GM18861 (cell line): ENCODE results near the gene STAT4.

ENCODE experiments used
- ATAC-seq: cut with Tn5 transposase; IDR thresholded peaks from one replicate; pipeline ENCODE4 v1.9.1; 2021; ENCODE audit not compliant: unreplicated experiment

STAT4 gene

DNA sequence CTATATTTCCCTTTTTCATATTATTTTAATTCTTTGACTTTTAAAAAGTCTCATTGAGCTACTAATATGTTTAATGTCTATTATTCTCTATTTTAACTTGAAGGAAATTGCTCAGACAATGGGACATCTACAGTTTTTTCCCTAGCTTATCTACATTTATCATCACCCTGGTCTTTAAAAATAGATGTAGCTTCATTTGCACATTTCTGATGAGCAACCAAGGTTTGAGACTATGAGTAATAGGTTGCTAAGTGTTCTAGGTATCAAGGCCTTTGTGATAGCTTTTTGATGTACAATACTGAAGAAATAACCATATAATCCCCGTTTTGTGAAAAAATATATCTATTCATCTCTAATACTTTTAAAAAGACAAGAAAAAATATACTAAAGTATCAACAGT is 47.0 kb downstream of the STAT4 start:
- no peak for ATAC-seq

DNA sequence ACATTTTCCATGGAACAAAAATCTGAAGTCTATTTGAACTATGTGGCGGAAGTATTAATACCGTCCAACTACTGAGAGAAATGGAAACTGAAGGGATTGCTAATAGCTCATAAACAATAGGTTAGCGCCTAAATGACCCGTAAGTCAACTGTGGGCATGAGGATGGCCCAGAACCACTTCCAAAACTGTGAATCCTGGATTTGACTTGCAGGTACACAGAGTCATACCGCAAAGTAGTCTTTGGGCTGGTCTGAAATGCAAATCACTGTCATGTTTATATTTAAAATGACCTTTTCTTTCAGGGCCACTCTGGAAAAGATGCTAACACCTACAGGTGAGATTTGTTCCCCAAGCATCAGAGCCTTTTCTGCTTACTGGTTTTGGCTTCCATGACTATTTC is 50.6 kb downstream of the STAT4 start:
- ATAC-seq: no peak

DNA sequence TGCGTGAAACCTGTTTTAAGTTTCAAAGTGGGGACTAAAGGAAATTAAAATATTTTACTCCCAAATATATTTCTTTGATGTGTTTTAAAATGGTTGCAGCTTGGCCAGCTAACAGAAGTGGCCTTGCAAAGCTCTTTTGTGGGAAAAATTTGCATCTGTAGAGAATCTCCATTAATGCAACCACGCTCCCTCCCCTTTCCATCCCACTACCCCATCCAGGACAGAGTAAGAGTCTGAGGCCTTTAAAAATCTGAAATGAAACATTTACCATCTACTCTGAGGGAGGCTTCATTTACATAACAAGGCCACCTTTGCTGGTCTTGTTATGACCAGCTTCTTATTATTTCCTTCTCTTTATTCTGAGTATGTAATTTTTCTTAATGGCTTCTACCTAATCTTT is 63.5 kb downstream of the STAT4 start:
- ATAC-seq: no peak

DNA sequence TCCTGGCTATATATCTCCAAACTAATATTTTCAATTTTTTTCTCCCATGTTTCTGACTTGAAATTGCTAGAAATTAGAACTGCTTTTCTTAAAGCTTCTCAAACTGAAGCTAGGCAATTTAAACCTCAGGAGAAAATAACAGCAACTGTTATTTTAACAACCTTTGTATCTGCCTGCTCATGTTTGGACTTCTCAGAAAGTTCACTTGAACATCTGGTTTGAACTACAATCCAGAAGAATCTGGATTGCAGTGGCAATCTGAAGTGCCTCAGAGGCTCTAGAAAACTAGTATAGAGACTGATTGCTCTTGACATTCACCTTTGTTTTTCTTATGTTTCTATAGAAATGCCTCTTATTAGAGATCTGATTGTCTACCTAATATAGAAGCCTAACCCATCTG is 64.1 kb downstream of the STAT4 start:
- no peak for ATAC-seq

DNA sequence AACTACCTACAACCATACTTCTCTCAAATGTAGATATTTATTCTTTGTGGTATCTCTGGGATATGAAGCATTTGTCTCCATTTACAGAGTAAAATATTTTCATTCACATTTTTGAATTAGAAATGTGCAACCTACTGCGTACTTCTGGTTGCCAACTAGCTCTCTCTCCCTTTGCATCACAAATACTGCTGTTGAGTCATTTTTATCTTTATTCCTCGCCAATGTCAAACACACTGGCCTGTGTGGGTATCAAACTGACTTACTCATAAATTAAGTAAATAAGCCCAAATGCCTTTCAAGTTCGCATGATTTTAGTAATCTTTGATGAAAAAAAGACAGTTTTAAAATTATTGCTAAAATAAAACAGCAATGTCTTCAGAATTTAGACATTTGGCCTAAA is 67.3 kb downstream of the STAT4 start:
- no peak for ATAC-seq

DNA sequence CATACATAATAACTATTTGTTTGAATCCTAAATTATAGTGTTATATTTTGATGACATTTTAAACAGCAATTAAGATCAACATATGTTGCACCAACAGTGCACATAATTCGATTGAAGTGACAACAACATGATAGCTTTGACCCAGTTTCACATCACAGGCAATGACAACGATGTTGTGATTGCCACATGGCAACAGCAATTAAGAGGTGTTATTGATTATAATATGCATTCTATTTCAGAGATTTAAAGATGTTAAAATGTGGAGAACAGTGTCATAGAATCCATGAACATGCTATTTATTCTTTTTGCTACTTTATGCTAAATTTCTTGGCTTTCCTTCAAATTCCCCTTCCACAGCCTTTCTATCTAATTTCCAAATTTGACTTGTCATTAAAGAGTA is 68.5 kb downstream of the STAT4 start:
- no peak for ATAC-seq

DNA sequence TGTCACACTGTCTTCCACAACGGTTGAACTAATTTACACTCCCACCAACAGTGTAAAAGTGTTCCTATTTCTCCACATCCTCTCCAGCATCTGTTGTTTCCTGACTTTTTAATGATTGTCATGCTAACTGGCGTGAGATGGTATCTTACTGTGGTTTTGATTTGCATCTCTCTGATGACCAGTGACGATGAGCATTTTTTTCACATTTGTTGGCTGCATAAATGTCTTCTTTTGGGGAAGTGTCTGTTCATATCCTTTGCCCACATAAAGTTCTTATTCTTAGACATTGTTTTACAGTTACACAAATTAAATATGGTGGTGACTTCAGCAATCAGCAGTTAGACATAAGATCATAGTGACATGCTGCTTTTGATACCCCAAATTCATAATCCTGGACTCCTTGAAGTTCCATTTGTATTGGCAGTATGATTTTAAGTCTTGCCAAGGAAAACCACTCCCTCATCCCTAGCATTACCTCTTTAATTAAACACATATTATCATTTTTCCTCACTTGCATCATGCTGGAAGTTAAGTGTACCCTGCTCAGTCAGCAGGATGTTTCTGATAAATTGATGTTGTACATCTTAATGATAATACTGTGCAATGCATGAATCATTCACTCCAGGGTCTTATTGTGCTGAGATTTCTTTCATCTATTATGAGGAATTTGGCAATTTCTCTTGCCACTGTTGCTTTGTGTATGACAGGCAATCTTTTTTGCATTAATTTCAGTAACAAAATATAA is 69.2 kb downstream of the STAT4 start:
- ATAC-seq: no peak

DNA sequence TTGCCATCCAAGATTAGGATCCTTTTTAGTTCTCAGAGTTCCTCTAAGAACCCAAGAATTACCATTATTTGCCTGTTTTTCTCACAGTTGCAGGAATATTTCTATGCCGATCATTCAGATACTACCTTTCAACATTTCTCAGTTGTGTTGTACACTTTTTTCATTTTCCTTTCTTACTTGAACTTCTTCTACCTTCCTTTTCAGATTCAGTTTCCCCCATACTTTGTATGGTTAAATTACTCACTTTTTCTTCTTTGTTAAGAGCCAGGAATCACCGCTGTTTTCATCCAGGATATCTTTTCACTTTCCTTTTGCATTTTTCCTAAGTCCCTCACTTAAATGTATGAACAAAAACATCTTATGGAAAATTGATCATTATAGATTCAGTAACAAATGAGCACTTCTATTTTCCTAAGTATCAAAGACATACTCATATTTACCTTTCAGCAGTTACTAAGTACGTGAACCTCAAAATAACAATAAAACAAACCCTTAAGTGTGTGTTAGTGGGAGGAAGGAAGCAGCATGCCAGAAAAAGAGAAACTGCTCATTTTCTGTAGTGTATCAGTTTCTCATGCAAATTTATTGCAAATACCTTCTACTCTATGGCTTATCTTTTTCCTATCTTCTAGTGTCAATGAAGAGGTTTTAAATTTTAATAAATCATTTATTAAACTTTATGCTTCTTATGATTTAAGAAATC is 72.5 kb downstream of the STAT4 start:
- no peak for ATAC-seq

DNA sequence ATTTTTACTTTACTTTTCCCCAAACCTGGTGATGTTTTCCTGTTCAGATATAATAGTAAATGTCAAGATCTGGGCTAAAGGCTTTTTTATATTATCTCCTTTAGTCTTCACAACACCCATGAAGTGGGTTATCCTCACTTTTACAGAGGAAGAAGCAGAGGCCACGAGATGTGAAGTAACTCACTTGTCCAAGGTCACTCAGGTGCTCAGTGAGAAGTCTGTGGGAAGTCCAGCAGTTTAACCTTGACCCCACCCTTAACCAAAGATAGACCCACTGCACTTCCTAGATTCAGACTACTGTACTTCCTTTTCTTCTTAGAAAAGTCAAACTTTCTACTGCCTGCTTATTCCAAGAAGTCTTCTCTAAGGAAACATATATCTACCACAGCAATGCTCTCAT is 80.5 kb downstream of the STAT4 start:
- no peak for ATAC-seq

DNA sequence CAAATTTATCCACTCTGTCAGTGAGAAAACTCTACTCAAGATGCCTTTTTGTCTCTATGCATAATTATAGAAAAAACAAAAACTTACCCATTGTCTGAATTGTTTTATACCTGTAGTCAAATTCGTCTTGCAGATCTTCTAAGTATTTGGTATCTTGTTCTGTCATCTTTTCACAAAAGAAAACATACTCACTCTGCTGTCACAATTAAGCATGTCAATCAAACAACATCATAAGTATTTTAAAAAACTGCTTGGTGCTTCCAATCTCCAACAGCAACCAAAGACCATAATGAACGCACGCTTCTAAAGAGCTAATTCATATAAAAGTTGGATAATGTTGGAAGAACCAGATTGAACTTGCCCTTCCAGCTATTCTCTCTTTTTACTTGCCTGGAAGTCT is 81.2 kb downstream of the STAT4 start:
- ATAC-seq: no peak

DNA sequence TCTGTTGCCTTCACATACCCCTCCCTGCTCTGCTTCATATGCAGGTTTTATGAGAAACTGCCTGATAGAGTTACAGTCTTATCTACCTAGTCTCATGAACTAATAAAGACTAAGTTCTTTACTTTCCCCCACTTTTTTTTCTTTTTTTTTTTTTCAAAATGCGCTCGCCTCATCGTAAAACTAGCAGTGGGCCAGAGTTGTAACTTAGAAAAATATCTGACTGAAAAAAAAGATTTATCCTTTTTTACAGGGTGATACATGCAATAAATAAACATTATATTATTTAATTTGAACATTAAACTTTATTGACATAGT is 83.9 kb downstream of the STAT4 start:
- no peak for ATAC-seq

DNA sequence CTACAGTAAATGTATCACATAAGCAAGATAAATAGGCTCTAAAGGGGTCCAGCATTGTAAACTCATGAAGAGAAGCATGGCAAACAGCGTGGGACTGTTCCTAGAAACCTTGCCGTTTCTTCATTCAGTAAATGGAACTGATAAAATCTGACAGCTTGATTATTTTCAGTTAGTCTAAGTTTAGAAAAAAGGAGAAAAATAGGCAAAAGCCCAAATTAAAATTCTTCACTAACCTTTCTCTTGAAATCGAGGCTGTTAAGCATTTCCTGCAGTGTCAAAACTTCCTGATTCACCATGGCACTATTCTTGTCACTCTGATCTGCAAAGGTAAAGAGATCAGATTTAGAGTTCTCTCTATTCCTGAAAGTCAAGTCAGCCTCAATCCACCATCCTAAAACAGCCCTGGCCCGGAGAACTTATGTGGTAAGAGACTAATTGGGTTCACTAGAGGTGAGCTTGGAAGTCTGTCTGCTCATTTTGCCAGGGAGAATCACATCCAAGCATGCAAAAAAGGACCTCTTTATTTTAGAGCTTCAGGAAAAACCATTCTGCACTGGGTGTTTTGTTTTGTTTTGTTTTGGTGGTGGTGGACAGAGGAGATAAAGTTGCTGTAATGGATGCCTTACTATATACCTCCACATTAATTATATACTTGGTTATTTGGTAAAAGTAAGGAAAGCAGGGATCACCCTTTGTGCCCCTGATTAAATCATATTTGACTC is 84.4 kb downstream of the STAT4 start:
- ATAC-seq: no peak

DNA sequence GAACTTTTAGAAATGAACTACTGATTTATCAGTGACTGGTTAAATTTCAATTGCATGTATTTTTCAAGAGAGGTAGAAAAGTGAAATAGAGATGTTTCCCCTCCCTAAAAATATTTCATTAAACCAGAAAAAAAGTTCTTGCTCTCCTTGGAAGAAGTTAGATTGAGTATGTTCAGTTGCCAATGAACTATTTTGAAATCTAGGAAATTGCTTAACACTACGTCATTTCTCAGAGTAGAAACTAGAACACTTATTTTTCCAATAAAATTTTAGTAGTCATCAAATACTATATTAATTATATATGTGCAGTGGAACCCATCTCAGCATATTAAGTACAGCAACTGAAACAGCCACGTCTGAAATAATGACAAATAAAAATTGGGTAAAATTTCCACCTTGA is 85.0 kb downstream of the STAT4 start:
- ATAC-seq: no peak

DNA sequence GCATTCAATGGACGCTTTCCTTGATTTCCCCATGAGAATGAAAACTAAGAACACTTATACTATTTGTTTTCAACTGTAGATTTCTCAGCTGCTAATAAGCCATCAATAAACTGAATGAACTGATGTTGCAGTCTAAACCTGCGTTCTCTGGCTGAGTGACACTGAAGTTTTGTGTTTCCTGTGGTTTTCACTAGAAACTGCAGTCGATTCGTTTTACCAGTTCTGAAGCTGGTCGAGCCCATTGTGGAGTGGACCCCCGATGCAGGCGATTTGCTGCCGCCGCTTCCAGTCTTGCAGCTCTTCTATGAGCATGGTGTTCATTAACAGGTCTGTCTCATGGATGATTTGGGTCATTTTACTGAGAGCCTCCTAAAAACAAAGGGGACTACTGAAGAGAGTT is 86.2 kb downstream of the STAT4 start:
- ATAC-seq: no peak

DNA sequence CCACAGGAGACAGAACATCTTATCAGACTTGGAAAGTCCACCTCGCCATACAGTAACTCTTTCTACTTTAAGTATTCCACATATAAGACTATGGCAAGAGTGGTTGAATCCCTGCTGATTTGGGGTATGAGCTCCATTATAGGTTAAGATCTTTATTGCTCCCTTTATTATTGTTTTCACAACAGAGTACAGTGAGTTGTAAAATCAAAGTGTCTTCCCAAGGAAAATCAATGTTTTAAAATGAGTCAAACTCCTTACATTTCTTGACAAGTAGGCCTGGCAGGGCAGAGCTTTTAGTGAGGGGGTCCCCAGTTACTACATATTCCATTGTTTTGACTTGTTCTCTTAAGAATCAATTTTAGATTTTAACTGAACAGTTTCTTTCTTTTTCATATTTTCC is 87.2 kb downstream of the STAT4 start:
- ATAC-seq: no peak

DNA sequence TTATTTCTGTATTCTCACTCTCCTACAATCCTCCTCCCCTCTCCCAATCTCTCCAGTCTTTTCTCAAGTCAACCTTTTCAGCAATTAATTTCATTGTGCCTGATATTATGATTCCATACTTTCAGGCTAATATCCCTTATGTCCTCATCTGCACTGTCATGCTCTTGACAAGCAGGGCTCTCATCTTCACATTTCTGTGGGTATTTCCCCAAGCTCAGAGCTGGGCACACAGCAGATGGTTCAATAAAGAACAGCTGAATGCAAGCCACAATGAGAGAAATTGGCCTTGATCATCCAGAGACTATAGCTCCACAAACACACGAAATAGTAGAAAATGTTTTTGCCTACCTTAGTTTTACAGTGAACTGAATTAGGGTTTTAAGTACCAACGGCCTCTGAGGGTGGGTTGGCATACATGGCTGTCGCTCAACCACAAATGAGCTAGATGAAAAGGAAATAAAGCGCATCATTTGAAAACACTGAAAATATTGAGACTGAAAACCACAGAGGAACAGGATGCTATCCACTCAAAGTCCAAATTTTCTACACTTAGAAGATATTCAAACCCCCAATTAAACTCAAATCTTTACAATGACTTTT is 89.3 kb downstream of the STAT4 start:
- ATAC-seq: no peak

DNA sequence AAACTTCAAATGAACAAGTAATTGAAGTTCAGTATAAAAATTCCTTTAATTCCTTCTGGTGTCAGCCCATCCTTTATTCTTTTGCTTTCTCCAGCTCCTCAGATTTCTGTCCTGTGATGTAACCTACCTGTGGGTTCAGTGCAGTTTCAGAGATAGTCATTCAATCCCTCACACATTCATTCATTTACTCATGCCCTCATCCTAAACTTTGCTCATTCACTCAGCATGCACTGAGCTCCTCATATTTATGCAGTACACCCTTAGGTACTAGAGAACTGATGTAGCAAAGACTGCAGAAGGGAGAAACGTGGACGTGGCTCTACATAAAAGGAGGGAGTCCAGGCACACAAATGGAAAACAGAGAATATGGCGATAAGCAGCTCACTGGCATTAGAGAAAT is 91.5 kb downstream of the STAT4 start:
- no peak for ATAC-seq

DNA sequence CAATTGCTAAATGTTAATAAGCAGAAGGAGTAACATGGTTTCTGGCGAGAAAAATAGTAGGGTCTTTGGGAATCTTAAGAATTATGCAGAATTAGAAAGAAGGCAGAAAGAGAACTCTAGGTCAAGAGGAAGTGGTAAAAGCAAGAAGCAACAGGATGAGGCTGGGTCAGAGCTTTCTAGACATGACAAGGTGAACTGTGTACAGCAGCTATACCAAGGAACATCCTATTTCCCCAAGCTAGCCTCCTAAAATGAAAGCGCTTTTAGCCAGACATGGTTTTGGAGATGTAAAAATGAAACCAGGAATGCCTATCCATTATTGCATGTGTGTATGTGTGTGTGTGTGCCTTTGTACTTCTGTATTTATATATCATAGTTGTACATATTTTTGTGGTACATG is 94.6 kb downstream of the STAT4 start:
- no peak for ATAC-seq

DNA sequence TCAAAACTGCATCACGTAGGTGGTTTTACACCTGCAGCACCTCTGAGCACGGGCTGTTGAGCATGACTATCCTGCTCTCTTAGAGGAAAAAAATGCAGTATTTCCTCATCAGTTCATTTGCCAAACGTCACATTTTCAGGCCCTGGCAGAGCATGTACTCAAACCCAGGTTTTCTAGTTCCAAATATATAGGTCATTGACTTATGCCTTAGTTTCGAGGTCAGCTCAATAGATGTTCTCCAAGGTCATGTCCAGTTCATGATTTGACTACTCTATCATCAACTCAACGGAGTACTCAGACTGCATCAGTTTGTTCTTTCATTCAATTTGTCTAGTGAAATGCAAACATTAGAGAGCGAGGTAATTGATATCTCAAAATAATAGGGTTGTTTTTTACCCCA is 97.5 kb downstream of the STAT4 start:
- no peak for ATAC-seq

DNA sequence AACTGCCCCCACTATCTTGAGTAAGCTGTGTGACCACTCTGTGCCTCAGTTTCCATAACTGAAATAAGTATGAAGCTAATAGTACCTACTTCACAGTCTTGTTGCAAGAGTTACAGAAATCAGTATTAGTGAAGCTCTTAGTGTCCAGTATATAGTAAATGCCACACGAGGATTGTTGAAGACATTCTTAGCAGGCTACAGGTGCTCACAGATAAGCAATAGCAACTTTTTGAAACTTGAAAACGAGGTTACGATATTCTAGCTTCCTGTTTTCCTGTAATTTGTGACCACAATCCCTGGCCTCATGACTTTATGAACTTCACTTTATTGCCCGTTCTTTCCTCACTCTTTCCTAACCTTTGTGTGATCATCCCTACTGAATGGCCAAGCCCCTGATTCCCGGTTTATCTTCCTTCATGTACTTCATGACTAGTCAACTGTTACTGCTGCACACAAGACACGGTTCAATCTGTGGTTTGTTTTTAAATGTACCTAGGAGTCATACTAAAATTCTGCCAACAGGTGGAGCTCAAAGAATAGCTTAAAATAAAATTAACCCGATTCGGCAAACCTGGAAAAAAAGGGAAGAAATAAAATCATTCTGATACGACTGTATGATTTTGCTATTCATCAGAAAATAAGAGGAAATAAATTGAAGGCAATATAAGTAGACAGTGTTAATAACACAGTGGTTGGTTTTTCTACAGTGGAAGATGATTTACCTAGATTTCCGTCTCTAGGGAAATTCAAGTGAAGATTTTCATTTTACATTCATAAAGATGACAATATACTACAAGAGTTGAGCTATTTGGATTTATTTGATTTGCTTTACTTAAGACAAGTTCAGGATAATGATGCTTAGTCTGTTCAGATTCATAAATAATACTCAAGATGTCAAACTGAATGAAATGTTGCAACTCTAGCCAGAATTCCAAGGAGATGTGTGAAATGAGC is 98.7 kb downstream of the STAT4 start:
- ATAC-seq: no peak

DNA sequence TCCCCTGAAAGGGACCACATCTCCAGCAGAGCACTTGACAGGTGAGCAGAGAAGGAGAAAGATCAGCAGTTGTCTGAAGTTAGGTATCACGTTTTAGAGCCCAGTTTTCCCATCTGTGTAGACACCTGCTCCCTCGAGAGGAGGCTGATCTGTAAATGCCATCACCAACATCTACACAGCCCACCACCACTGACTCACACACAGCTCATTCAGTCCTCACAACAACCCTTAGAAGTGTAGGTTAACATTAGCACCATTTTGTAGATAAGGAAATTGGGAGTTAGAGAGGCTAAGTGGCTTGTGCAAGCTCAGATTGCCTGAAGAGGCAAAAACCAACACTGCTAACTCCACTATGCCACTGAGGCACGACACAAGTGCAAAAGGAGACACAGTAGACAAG is 99.6 kb downstream of the STAT4 start:
- ATAC-seq: no peak
